Ovary (tissue), 9 donors: ENCODE results near the gene FOSL2. TPM values are rescaled to one million over a fixed set of nuclear protein-coding genes. Genes with fewer than 3 reads are reported as not detected.
A peak's percentile ranks its signal among the peaks of the same experiment; 100 is the strongest.

Source experiments
- DNase-seq, 5 donors: peaks; one replicate each; pipeline ENCODE4 v3.0.0-alpha.2; 2019 to 2020
- H3K27ac ChIP-seq, 2 donors: fragments of 200-600 bp; one replicate each; pipeline versions ENCODE4 v1.5.1 to v1.8.0; 2019 to 2022
- H3K27me3 ChIP-seq: fragments of 200-600 bp; one replicate; pipeline ENCODE4 v1.8.0; 2022
- H3K36me3 ChIP-seq: fragments of 200-600 bp; sonication (generic); one replicate; pipeline ENCODE4 v1.5.1; 2019
- H3K4me1 ChIP-seq: one replicate; pipeline ENCODE4 v1.8.1; 2013; ENCODE audit warnings: mild to moderate bottlenecking, moderate library complexity; ENCODE audit not compliant: insufficient read depth
- H3K4me3 ChIP-seq: fragments of 200-600 bp; sonication (generic); one replicate; pipeline ENCODE4 v1.5.1; 2017
- H3K9me3 ChIP-seq, 2 donors: fragments of 200-600 bp in 1 of 2; sonication (generic) in 1 of 2; one replicate each; pipeline versions ENCODE4 v1.5.1 to v1.8.1; 2013 to 2019; ENCODE audit warnings: mild to moderate bottlenecking in 1 of 2, moderate library complexity in 1 of 2
- CTCF ChIP-seq, 3 donors: fragments of 450-650 bp in 2 of 3; fragments of 200-600 bp in 1 of 3; IDR thresholded peaks; one replicate each; pipeline versions ENCODE4 v1.5.1 to v1.8.0; 2016 to 2022; ENCODE audit warnings: antibody characterized with exemption in 3 of 3, mild to moderate bottlenecking in 1 of 3
- EP300 ChIP-seq: sonication (generic); formaldehyde crosslinking; IDR thresholded peaks from one replicate; pipeline ENCODE4 v1.6.1; 2017; ENCODE audit warnings: antibody characterized with exemption
- POLR2A ChIP-seq: fragments of 450-650 bp; IDR thresholded peaks from one replicate; pipeline ENCODE4 v1.6.1; 2017; ENCODE audit warnings: antibody characterized with exemption, mild to moderate bottlenecking, moderate library complexity
- WGBS, 3 donors: extraction: QIAGEN DNeasy Blood & Tissue Kit in 1 of 3; methylation state at CpG; one replicate each; pipeline versions ENCODE4 v1.1.5 to v1.1.7; 2013 to 2017; 5-methylcytosine and 5-hydroxymethylcytosine counted together
- intact Hi-C, 4 donors: fragments of 100-400 bp; cut with DNase I; formaldehyde crosslinking; loops; one replicate each; pipeline versions ENCODE4 v1.11.0 to v1.15.1; 2022 to 2023
- polyA plus RNA-seq, 2 donors: library from polyadenylated mRNA; stranded (reverse); fragments of 200-250 nt in 1 of 2; fragments of 350-450 nt in 1 of 2; fragmentation: Illumina TruSeq in 1 of 2; extraction: RNeasy Lipid Tissue Mini Kit (QIAGEN cat#74804) in 1 of 2; gene quantifications; one replicate each; pipeline ENCODE4 v1.2.3, GENCODE V29; 2013 to 2014
- total RNA-seq, 7 donors: library from RNA; depleted of rRNA in 2 of 7; stranded (reverse); fragments of >200 nt in 2 of 7; fragmentation: NEBNext Ultra II Directional in 3 of 7; extraction: Animal tissue kit (Norgen Biotek cat#: 25700) in 3 of 7; gene quantifications; one replicate each; pipeline versions ENCODE4 v1.1.0 to v1.2.4, GENCODE V29; 2016 to 2023
- donor health status: DM: no; HTN: no; CAD: no; lungs with moderate emphysema.
- donor health status: DM: no; HTN: no; CAD: no.
- donor health status: Bipolar disorder and iron deficiency.
- donor health status: DM: yes; HTN: yes; CAD: no.
- donor health status: DM: no; HTN: no; CAD: no.
- donor health status: DM: yes; HTN: yes; CAD: no.

Gene FOSL2
- total and polyA plus RNA-seq, 9 donors = 56.2 to 322 (median 146) TPM

GRCh38 chr2:28406276-28407096, 13.8 kb downstream of the FOSL2 start:
- Histone ChIP-seq H3K4me3 (no peak overlapping the region), H3K27me3 (no peaks in the 10 kb centered on the region), H3K36me3 (peaks cover 3% of the 10 kb centered on the region), H3K9me3 (no peaks in the 10 kb centered on the region), H3K4me1 (peaks cover 5% of the 10 kb centered on the region), H3K27ac (peak overlapping the region; percentile 0 to 14)
- peak in 1 of 5 donors; percentile 15 for DNase-seq
- intact Hi-C loops = no loop called here
- TF ChIP-seq POLR2A = no peak
- TF ChIP-seq EP300 = no peak
- TF ChIP-seq CTCF (IDR thresholded peaks at IDR 0.05) = no peak
- 71 to 80% (median 77%) methylated on average over 14 to 16 of the region's 16 CpGs for WGBS, 3 donors

GRCh38 chr2:28407131-28407975, 14.7 kb downstream of the FOSL2 start:
- Histone ChIP-seq H3K36me3 (peaks cover 3% of the 10 kb centered on the region), H3K27ac (peak overlapping the region; percentile 0 to 14), H3K4me3 (no peak overlapping the region), H3K27me3 (no peaks in the 10 kb centered on the region), H3K4me1 (peaks cover 2% of the 10 kb centered on the region), H3K9me3 (no peaks in the 10 kb centered on the region)
- 73 to 79% (median 78%) methylated on average over 8 of the region's 8 CpGs for WGBS, 3 donors
- DNase-seq = peak in 1 of 5 donors; percentile 15
- intact Hi-C loops = no loop called here
- TF ChIP-seq POLR2A = no peak

- TF ChIP-seq CTCF (IDR thresholded peaks at IDR 0.05) (no peak), EP300 (no peak), POLR2A (no peak)
- Histone ChIP-seq H3K9me3 (no peaks in the 10 kb centered on the region), H3K4me1 (no peaks in the 10 kb centered on the region), H3K27me3 (no peaks in the 10 kb centered on the region), H3K4me3 (no peak overlapping the region), H3K27ac (no peak overlapping the region), H3K36me3 (peaks cover 3% of the 10 kb centered on the region)
- 67 to 73% (median 70%) methylated on average over 5 of the region's 5 CpGs for WGBS, 3 donors
- peak in 1 of 5 donors; percentile 28 for DNase-seq
- intact Hi-C loops = no loop called here
These were observed 15.5 kb downstream of the FOSL2 start for GRCh38 chr2:28407976-28408690.

GRCh38 chr2:28408764-28409599, 16.3 kb downstream of the FOSL2 start:
- intact Hi-C loops = no loop called here
- WGBS, 3 donors = 76 to 91% (median 81%) methylated on average over 26 of the region's 26 CpGs
- H3K27ac ChIP-seq = no peak overlapping the region
- no peaks in the 10 kb centered on the region for H3K4me1 ChIP-seq
- no peak overlapping the region for H3K4me3 ChIP-seq
- no peaks in the 10 kb centered on the region for H3K27me3 ChIP-seq
- TF ChIP-seq CTCF (IDR thresholded peaks at IDR 0.05) (no peak), POLR2A (no peak)
- H3K9me3 ChIP-seq = no peaks in the 10 kb centered on the region
- H3K36me3 ChIP-seq = peaks cover 3% of the 10 kb centered on the region
- peak in 2 of 5 donors; percentile 22 to 36 for DNase-seq
